PC-3 (cell line): ENCODE data around the gene ELF2. TPM values are rescaled to one million over a fixed set of nuclear protein-coding genes. Genes with fewer than 3 reads are reported as not detected.

Source experiments
- ATAC-seq: fragments of 200-7000 bp; cut with Tn5 transposase; 2 replicates; pipeline ENCODE4 v1.9.1; 2020; ENCODE audit warnings: mild to moderate bottlenecking, moderate library complexity
- BruUV-seq: library from RNA; stranded (reverse); fragments of 400-500 nt; replicated peaks from 2 replicates; lab custom pipeline; 2021; lab: Mats Ljungman, UMichigan
- CTCF ChIA-PET: fragments of 300-600 bp; sonication (Branson Sonifier 250); formaldehyde crosslinking; loops from one replicate; lab custom pipeline; 2022; ENCODE audit warnings: antibody characterized with exemption; lab: Charles Lee
- POLR2A ChIA-PET: fragments of 300-600 bp; sonication (Branson Sonifier 250); formaldehyde crosslinking; loops from one replicate; lab custom pipeline; 2022; ENCODE audit warnings: antibody characterized with exemption; ENCODE audit not compliant: unreplicated experiment; lab: Charles Lee
- DNase-seq: peaks from one replicate; pipeline ENCODE4 v3.0.0-alpha.2; 2015
- H2AFZ ChIP-seq: fragments of 300-600 bp; sonication (generic); 2 replicates; pipeline ENCODE4 v1.6.0; 2016; ENCODE audit warnings: antibody characterized with exemption, low read length
- H3F3A ChIP-seq: fragments of 300-600 bp; sonication (generic); one replicate; pipeline ENCODE4 v1.6.0; 2017; ENCODE audit warnings: antibody characterized with exemption, low read length, control low read depth, mild to moderate bottlenecking; ENCODE audit not compliant: unreplicated experiment
- H3K27ac ChIP-seq: fragments of 300-600 bp; sonication (generic); 2 replicates; pipeline ENCODE4 v1.5.1; 2016; ENCODE audit warnings: mild to moderate bottlenecking, low read length
- H3K27me3 ChIP-seq: fragments of 300-600 bp; sonication (generic); 2 replicates; pipeline ENCODE4 v1.6.1; 2016; ENCODE audit warnings: low read length, mixed read lengths
- H3K36me3 ChIP-seq: fragments of 300-600 bp; sonication (generic); 2 replicates; pipeline ENCODE4 v1.6.1; 2016; ENCODE audit warnings: low read depth, mixed run types, low read length, mixed read lengths
- H3K4me1 ChIP-seq: fragments of 300-600 bp; sonication (generic); 2 replicates; pipeline ENCODE4 v1.5.1; 2016; ENCODE audit warnings: low read length; ENCODE audit not compliant: insufficient read depth
- H3K4me2 ChIP-seq: fragments of 300-600 bp; sonication (generic); 2 replicates; pipeline ENCODE4 v1.6.0; 2016; ENCODE audit warnings: low read length
- H3K4me3 ChIP-seq: fragments of 300-600 bp; sonication (generic); 2 replicates; pipeline ENCODE4 v1.5.1; 2016; ENCODE audit warnings: mild to moderate bottlenecking, low read length, mixed read lengths
- H3K79me2 ChIP-seq: fragments of 300-600 bp; sonication (generic); 2 replicates; pipeline ENCODE4 v1.6.1; 2017; ENCODE audit warnings: low read length, mixed read lengths
- H3K9ac ChIP-seq: fragments of 300-600 bp; sonication (generic); 2 replicates; pipeline ENCODE4 v1.6.0; 2016; ENCODE audit warnings: mild to moderate bottlenecking, low read length
- H3K9me2 ChIP-seq: fragments of 300-600 bp; sonication (generic); replicated peaks from 2 replicates; pipeline ENCODE4 v1.6.1; 2016; ENCODE audit warnings: mixed run types, low read length, mixed read lengths
- H3K9me3 ChIP-seq: fragments of 300-600 bp; sonication (generic); 2 replicates; pipeline ENCODE4 v1.6.1; 2016; ENCODE audit warnings: low read length, mixed read lengths
- H4K20me1 ChIP-seq: fragments of 300-600 bp; sonication (generic); 2 replicates; pipeline ENCODE4 v1.6.1; 2016; ENCODE audit warnings: low read length, mixed read lengths
- EZH2 ChIP-seq: fragments of 300-600 bp; sonication (generic); IDR thresholded peaks from one replicate; pipeline ENCODE4 v1.6.1; 2017; ENCODE audit warnings: antibody characterized with exemption, mild to moderate bottlenecking, low read length; ENCODE audit not compliant: unreplicated experiment
- EZH2phosphoT487 ChIP-seq: fragments of 300-600 bp; sonication (generic); IDR thresholded peaks from 2 replicates; pipeline ENCODE4 v1.6.1; 2018; ENCODE audit warnings: mild to moderate bottlenecking, antibody characterized with exemption, low read length, borderline replicate concordance
- intact Hi-C: fragments of 100-400 bp; cut with micrococcal nuclease; formaldehyde crosslinking; loops from 2 replicates; pipeline ENCODE4 v1.9.0; 2023
- total RNA-seq: library from RNA; depleted of rRNA; stranded (reverse); fragments of >200 nt; gene quantifications from 2 replicates; pipeline ENCODE4 v1.2.3, GENCODE V29; 2014
- TF ChIP-seq, protein P1 (sequence below): fragments of 300-600 bp; sonication (generic); conservative IDR thresholded peaks from 2 replicates; pipeline ENCODE4 v1.5.1; 2017; ENCODE audit warnings: antibody characterized with exemption, low read depth, mild to moderate bottlenecking, low read length

Gene ELF2
- total RNA-seq, 1 experiment from 2014 or later: 18.5 TPM

DNA sequence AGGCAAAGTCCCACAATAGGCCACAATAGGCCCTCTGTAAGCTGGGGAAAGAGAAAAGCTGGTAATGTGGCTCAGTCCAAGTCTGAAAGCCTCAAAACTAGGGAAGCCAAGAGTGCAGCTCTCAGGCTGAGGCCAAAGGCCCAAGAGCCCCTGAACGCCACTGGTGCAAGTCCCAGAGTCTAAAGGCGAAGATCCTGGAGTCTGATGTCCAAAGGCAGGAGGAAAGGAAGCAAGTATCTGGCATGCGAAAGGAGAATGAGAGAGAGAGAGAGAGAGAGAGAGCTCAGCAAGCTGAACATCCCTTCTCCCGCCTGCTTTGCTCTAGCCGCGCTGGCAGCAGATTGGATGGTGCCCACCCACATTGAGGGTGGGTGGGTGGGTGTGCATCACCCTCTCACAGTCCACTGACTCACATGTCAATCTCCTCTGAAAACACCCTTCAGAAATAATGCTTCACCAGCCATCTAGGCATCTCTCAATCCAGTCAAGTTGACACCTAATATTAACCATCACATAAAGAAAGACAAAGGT, 30.9 kb upstream of the ELF2 start:
- Histone ChIP-seq H3K27me3 (no peaks in the 10 kb centered on the region), H3K4me2 (no peak overlapping the region), H3K9me2 (no peaks in the 10 kb centered on the region), H3K9ac (no peak overlapping the region), H3K4me1 (no peaks in the 10 kb centered on the region), H3K79me2 (no peaks in the 10 kb centered on the region), H3F3A (no peaks in the 10 kb centered on the region), H2AFZ (no peak overlapping the region), H4K20me1 (no peaks in the 10 kb centered on the region), H3K4me3 (no peak overlapping the region), H3K9me3 (no peaks in the 10 kb centered on the region), H3K27ac (no peak overlapping the region), H3K36me3 (no peaks in the 10 kb centered on the region)
- no peak for ATAC-seq
- ChIA-PET CTCF (no interaction called here), POLR2A (no interaction called here)
- BruUV-seq: no TSS peak
- TF ChIP-seq, protein P1, sequence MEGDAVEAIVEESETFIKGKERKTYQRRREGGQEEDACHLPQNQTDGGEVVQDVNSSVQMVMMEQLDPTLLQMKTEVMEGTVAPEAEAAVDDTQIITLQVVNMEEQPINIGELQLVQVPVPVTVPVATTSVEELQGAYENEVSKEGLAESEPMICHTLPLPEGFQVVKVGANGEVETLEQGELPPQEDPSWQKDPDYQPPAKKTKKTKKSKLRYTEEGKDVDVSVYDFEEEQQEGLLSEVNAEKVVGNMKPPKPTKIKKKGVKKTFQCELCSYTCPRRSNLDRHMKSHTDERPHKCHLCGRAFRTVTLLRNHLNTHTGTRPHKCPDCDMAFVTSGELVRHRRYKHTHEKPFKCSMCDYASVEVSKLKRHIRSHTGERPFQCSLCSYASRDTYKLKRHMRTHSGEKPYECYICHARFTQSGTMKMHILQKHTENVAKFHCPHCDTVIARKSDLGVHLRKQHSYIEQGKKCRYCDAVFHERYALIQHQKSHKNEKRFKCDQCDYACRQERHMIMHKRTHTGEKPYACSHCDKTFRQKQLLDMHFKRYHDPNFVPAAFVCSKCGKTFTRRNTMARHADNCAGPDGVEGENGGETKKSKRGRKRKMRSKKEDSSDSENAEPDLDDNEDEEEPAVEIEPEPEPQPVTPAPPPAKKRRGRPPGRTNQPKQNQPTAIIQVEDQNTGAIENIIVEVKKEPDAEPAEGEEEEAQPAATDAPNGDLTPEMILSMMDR: no peak
- TF ChIP-seq EZH2: no peak
- intact Hi-C loops: no loop called here
- DNase-seq: no peak

DNA sequence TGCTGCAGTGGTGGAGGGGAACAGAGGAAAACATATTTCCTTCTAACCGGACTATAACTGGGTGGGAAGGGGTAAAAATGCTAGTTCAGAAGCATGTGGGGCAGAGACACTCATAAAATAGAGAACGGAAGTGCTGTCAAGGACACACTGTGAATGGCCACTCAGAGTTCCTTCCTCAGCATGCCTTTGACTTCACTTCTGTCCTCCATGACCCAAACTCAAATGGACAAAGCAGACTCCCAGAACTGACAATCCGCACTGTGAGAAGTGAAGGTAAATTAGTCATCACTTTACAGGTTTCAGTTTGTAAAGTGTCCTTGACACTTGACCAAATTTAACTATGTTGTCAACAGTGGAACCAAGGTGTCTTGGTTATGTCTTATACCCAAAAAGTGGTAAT, 30.2 kb upstream of the ELF2 start:
- no peaks in the 10 kb centered on the region for H3K79me2 ChIP-seq
- no peaks in the 10 kb centered on the region for H3K36me3 ChIP-seq
- H3K9me2 ChIP-seq: no peaks in the 10 kb centered on the region
- no peak overlapping the region for H3K9ac ChIP-seq
- no TSS peak for BruUV-seq
- no peaks in the 10 kb centered on the region for H3K4me1 ChIP-seq
- CTCF ChIA-PET: no interaction called here
- no peak overlapping the region for H3K4me3 ChIP-seq
- H3K27me3 ChIP-seq: no peaks in the 10 kb centered on the region
- H2AFZ ChIP-seq: no peak overlapping the region
- ATAC-seq: no peak
- H3K27ac ChIP-seq: no peak overlapping the region
- H3F3A ChIP-seq: no peaks in the 10 kb centered on the region
- POLR2A ChIA-PET: no interaction called here
- H4K20me1 ChIP-seq: no peaks in the 10 kb centered on the region
- no peak for DNase-seq
- no peaks in the 10 kb centered on the region for H3K9me3 ChIP-seq
- TF ChIP-seq, protein P1: no peak
- no peak for TF ChIP-seq EZH2
- no peak for TF ChIP-seq EZH2phosphoT487
- intact Hi-C loops: no loop called here
- no peak overlapping the region for H3K4me2 ChIP-seq

DNA sequence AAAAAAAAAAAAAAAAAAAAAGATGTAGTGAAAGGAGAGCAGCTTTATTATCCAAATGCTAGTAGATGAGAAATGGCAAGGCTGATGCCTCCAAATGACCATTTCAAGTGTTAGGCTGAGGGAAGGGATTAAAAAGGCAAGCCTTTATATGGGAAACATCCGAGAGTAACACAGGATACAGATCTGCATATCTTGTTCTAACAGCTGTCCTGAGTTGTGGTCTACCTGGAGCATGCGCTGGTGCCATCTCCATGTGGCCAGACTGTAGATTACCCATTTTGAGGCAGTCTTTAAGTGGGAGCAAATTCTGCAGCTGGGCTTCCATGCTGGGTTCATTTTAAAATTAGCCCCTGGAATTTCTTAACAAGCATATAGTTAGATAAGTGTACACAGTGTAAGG, 26.0 kb upstream of the ELF2 start:
- H3K4me3 ChIP-seq: no peak overlapping the region
- no peaks in the 10 kb centered on the region for H3K9me3 ChIP-seq
- H3K9me2 ChIP-seq: no peaks in the 10 kb centered on the region
- DNase-seq (no peak), ATAC-seq (no peak)
- BruUV-seq: no TSS peak
- ChIA-PET CTCF (no interaction called here), POLR2A (no interaction called here)
- H4K20me1 ChIP-seq: no peaks in the 10 kb centered on the region
- no peak for TF ChIP-seq EZH2phosphoT487
- no peak for TF ChIP-seq EZH2
- TF ChIP-seq, protein P1: no peak
- H3K9ac ChIP-seq: no peak overlapping the region
- no peaks in the 10 kb centered on the region for H3K4me1 ChIP-seq
- no peak overlapping the region for H2AFZ ChIP-seq
- no peaks in the 10 kb centered on the region for H3K27me3 ChIP-seq
- H3F3A ChIP-seq: no peaks in the 10 kb centered on the region
- H3K36me3 ChIP-seq: no peaks in the 10 kb centered on the region
- H3K27ac ChIP-seq: no peak overlapping the region
- no peak overlapping the region for H3K4me2 ChIP-seq
- no peaks in the 10 kb centered on the region for H3K79me2 ChIP-seq
- intact Hi-C loops: no loop called here
